GM23338 (cell line): ENCODE data around the gene VEGFA. TPM values are rescaled to one million over a fixed set of nuclear protein-coding genes. Genes with fewer than 3 reads are reported as not detected.

ENCODE experiments used
- ATAC-seq: fragments of 200-7000 bp; cut with Tn5 transposase; 3 replicates; pipeline ENCODE4 v1.9.1; 2020
- DNase-seq: peaks from one replicate; pipeline ENCODE4 v3.0.0-alpha.2; 2015; ENCODE audit warnings: low spot score
- H2AFZ ChIP-seq: fragments of 200-600 bp; sonication (generic); 2 replicates; pipeline ENCODE4 v1.8.0; 2016; ENCODE audit warnings: antibody characterized with exemption, mild to moderate bottlenecking, moderate library complexity
- H3F3A ChIP-seq: fragments of 200-600 bp; sonication (generic); replicated peaks from 2 replicates; pipeline ENCODE4 v1.8.0; 2017; ENCODE audit warnings: antibody characterized with exemption, mixed run types, low read depth
- H3K27ac ChIP-seq: fragments of 200-600 bp; sonication (generic); 2 replicates; pipeline ENCODE4 v1.6.1; 2016; ENCODE audit warnings: low read depth
- H3K27me3 ChIP-seq: fragments of 200-600 bp; sonication (generic); 2 replicates; pipeline ENCODE4 v1.8.0; 2016; ENCODE audit warnings: mild to moderate bottlenecking, mixed run types, moderate library complexity; ENCODE audit not compliant: insufficient read depth
- H3K36me3 ChIP-seq: fragments of 200-600 bp; sonication (generic); 2 replicates; pipeline ENCODE4 v1.8.0; 2016; ENCODE audit warnings: mild to moderate bottlenecking; ENCODE audit not compliant: insufficient read depth
- H3K4me1 ChIP-seq: fragments of 200-600 bp; sonication (generic); 2 replicates; pipeline ENCODE4 v1.8.0; 2016; ENCODE audit warnings: mild to moderate bottlenecking, moderate library complexity; ENCODE audit not compliant: insufficient read depth
- H3K4me2 ChIP-seq: fragments of 200-600 bp; sonication (generic); 2 replicates; pipeline ENCODE4 v1.7.1; 2017; ENCODE audit warnings: mixed run types
- H3K4me3 ChIP-seq: fragments of 200-600 bp; sonication (generic); 2 replicates; pipeline ENCODE4 v1.6.1; 2016; ENCODE audit warnings: mixed run types
- H3K79me2 ChIP-seq: fragments of 200-600 bp; sonication (generic); replicated peaks from 2 replicates; pipeline ENCODE4 v1.8.0; 2017; ENCODE audit warnings: mild to moderate bottlenecking; ENCODE audit not compliant: insufficient read depth
- H3K9me2 ChIP-seq: fragments of 200-600 bp; sonication (generic); 2 replicates; pipeline ENCODE4 v1.8.0; 2017; ENCODE audit not compliant: insufficient read depth
- H4K20me1 ChIP-seq: fragments of 200-600 bp; sonication (generic); replicated peaks from 2 replicates; pipeline ENCODE4 v1.8.0; 2017; ENCODE audit warnings: mild to moderate bottlenecking; ENCODE audit not compliant: insufficient read depth
- H3K27ac Mint-ChIP-seq: 2 replicates; pipeline ENCODE4 v1.8.0; 2020; ENCODE audit warnings: inconsistent platforms, mild to moderate bottlenecking, moderate library complexity, mixed read lengths
- H3K27me3 Mint-ChIP-seq: 3 replicates; pipeline ENCODE4 v1.8.0; 2022; ENCODE audit warnings: low read depth, mild to moderate bottlenecking, moderate library complexity, mixed read lengths, inconsistent platforms; ENCODE audit not compliant: insufficient read depth, poor library complexity
- H3K36me3 Mint-ChIP-seq: 3 replicates; pipeline ENCODE4 v1.8.0; 2021; ENCODE audit warnings: low read depth, mild to moderate bottlenecking, inconsistent platforms, moderate library complexity, mixed read lengths
- H3K4me1 Mint-ChIP-seq: 3 replicates; pipeline ENCODE4 v1.8.0; 2020; ENCODE audit warnings: mild to moderate bottlenecking, inconsistent platforms, mixed read lengths
- H3K4me3 Mint-ChIP-seq: 3 replicates; pipeline ENCODE4 v1.8.0; 2021; ENCODE audit warnings: moderate library complexity, mild to moderate bottlenecking, inconsistent platforms, mixed read lengths
- H3K9me3 Mint-ChIP-seq: 3 replicates; pipeline ENCODE4 v1.8.0; 2020; ENCODE audit warnings: moderate library complexity, mild to moderate bottlenecking, inconsistent platforms, mixed read lengths
- CREB1 ChIP-seq: fragments of 250-450 bp; sonication (Bioruptor Pico); IDR thresholded peaks from 2 replicates; pipeline ENCODE4 v1.5.0; 2020; ENCODE audit warnings: low read depth, mild to moderate bottlenecking, moderate library complexity
- CTCF ChIP-seq, 2 experiments: fragments of 200-600 bp in 1 of 2; sonication (generic) in 1 of 2; conservative IDR thresholded peaks; 2 replicates each; pipeline versions ENCODE4 v1.5.1 to v1.6.1; 2016 to 2017; ENCODE audit warnings: antibody characterized with exemption in 2 of 2, low read depth in 2 of 2, mild to moderate bottlenecking in 2 of 2, moderate library complexity in 1 of 2
- ETS1 ChIP-seq: IDR thresholded peaks from 2 replicates; pipeline ENCODE4 v1.6.1; 2016; ENCODE audit warnings: antibody characterized with exemption
- EZH2 ChIP-seq: fragments of 200-600 bp; sonication (generic); IDR thresholded peaks from one replicate; pipeline ENCODE4 v1.8.0; 2017; ENCODE audit warnings: antibody characterized with exemption, mild to moderate bottlenecking, low read depth; ENCODE audit not compliant: unreplicated experiment
- EZH2phosphoT487 ChIP-seq: fragments of 200-600 bp; sonication (generic); IDR thresholded peaks from one replicate; pipeline ENCODE4 v1.8.1; 2018; ENCODE audit warnings: antibody characterized with exemption; ENCODE audit not compliant: unreplicated experiment
- REST ChIP-seq: IDR thresholded peaks from one replicate; pipeline ENCODE4 v1.6.1; 2018; ENCODE audit warnings: antibody characterized with exemption; ENCODE audit not compliant: unreplicated experiment
- STAT1 ChIP-seq: IDR thresholded peaks from one replicate; pipeline ENCODE4 v1.6.1; 2016; ENCODE audit warnings: antibody characterized with exemption; ENCODE audit not compliant: unreplicated experiment
- polyA plus RNA-seq: library from polyadenylated mRNA; unstranded; fragments of >200 nt; fragmentation: Nextera tagmentation; extraction: Ambion mirVana; gene quantifications from 2 replicates; pipeline ENCODE4 v1.2.1, GENCODE V29; 2016
- total RNA-seq: library from RNA; depleted of rRNA; stranded (reverse); fragments of >200 nt; shearing (Covaris generic); gene quantifications from 2 replicates; pipeline ENCODE4 v1.2.3, GENCODE V29; 2014

Gene VEGFA
- total and polyA plus RNA-seq, 2 experiments from 2014 or later, result 10.9 to 61.1 TPM

- H3K4me3 Mint-ChIP-seq, result peak overlapping the region; percentile 98
- H3K27ac Mint-ChIP-seq, result peak overlapping the region; percentile 62
- H4K20me1 ChIP-seq, result 0 out of 2 replicates have a peak, but pooled peaks cover 3% of the 10 kb centered on the region
- H3K4me2 ChIP-seq, result peak overlapping the region; percentile 100; the same call in 1 of the 2 replicates
- H3F3A ChIP-seq, result no peaks in the 10 kb centered on the region
- H3K9me3 Mint-ChIP-seq, result peaks cover 3% of the 10 kb centered on the region; the same call in 1 of the 3 replicates
- H3K79me2 ChIP-seq, result peaks cover 30% of the 10 kb centered on the region
- H3K36me3 ChIP-seq, result no peaks in the 10 kb centered on the region
- ATAC-seq, result no peak
- H3K4me3 ChIP-seq, result peak overlapping the region; percentile 99
- peaks cover 17% of the 10 kb centered on the region for H3K36me3 Mint-ChIP-seq
- H2AFZ ChIP-seq, result no peak overlapping the region
- no peak for TF ChIP-seq REST
- no peak for TF ChIP-seq CTCF (conservative IDR thresholded peaks at IDR 0.05; ENCODE audit: low read depth in 2 of 2)
- no peak for TF ChIP-seq STAT1
- TF ChIP-seq ETS1, result no peak
- no peak for TF ChIP-seq EZH2phosphoT487
- no peak for TF ChIP-seq EZH2
- TF ChIP-seq CREB1, result no peak
- peaks cover 34% of the 10 kb centered on the region for H3K4me1 Mint-ChIP-seq
- H3K4me1 ChIP-seq, result peaks cover 35% of the 10 kb centered on the region
- peaks cover 29% of the 10 kb centered on the region for H3K27me3 Mint-ChIP-seq
- 0 out of 2 replicates have a peak, but pooled peaks cover 3% of the 10 kb centered on the region for H3K9me2 ChIP-seq
- DNase-seq, result no peak
- H3K27ac ChIP-seq, result no peak overlapping the region
- no peaks in the 10 kb centered on the region for H3K27me3 ChIP-seq
Observed at GRCh38 chr6:43768983-43769525, 957 bp upstream of the VEGFA start.
